GM12873 (cell line): ENCODE results near the gene SDSL.

Experiments
- CTCF ChIP-seq: IDR thresholded peaks from 2 replicates; pipeline ENCODE4 v1.5.1; 2012; ENCODE audit warnings: low read depth, mild to moderate bottlenecking, moderate library complexity, low read length, control low read depth; ENCODE audit not compliant: insufficient read depth; ENCODE audit errors: missing control alignments

SDSL gene

GRCh38 chr12:113425960-113426453 is 3.8 kb downstream of the SDSL start:
- peak; percentile 8 for TF ChIP-seq CTCF

- no peak for TF ChIP-seq CTCF
These were observed 5.7 kb downstream of the SDSL start for GRCh38 chr12:113427882-113428281.

GRCh38 chr12:113428482-113428881 is 6.3 kb downstream of the SDSL start:
- TF ChIP-seq CTCF = no peak

- TF ChIP-seq CTCF = no peak
These were observed 10.8 kb downstream of the SDSL start for GRCh38 chr12:113432986-113433385.

GRCh38 chr12:113435367-113435766 is 13.2 kb downstream of the SDSL start:
- TF ChIP-seq CTCF = no peak

- TF ChIP-seq CTCF = no peak
These were observed 14.4 kb downstream of the SDSL start for GRCh38 chr12:113436586-113436985.

- no peak for TF ChIP-seq CTCF
These were observed 15.0 kb downstream of the SDSL start for GRCh38 chr12:113436993-113437728.
